Ovary (tissue), 3 donors: Measurements from ENCODE around the gene DYNC1LI2.

Source experiments
- EP300 ChIP-seq: sonication (generic); formaldehyde crosslinking; IDR thresholded peaks from one replicate; pipeline ENCODE4 v1.6.1; 2017; ENCODE audit warnings: antibody characterized with exemption
- POLR2A ChIP-seq: fragments of 450-650 bp; IDR thresholded peaks from one replicate; pipeline ENCODE4 v1.6.1; 2017; ENCODE audit warnings: antibody characterized with exemption, mild to moderate bottlenecking, moderate library complexity
- TF ChIP-seq, protein P1 (sequence below), 3 donors: fragments of 450-650 bp in 2 of 3; fragments of 200-600 bp in 1 of 3; IDR thresholded peaks; one replicate each; pipeline versions ENCODE4 v1.5.1 to v1.8.0; 2016 to 2022; ENCODE audit warnings: antibody characterized with exemption in 3 of 3, mild to moderate bottlenecking in 1 of 3
- donor health status: DM: no; HTN: no; CAD: no.

DNA sequence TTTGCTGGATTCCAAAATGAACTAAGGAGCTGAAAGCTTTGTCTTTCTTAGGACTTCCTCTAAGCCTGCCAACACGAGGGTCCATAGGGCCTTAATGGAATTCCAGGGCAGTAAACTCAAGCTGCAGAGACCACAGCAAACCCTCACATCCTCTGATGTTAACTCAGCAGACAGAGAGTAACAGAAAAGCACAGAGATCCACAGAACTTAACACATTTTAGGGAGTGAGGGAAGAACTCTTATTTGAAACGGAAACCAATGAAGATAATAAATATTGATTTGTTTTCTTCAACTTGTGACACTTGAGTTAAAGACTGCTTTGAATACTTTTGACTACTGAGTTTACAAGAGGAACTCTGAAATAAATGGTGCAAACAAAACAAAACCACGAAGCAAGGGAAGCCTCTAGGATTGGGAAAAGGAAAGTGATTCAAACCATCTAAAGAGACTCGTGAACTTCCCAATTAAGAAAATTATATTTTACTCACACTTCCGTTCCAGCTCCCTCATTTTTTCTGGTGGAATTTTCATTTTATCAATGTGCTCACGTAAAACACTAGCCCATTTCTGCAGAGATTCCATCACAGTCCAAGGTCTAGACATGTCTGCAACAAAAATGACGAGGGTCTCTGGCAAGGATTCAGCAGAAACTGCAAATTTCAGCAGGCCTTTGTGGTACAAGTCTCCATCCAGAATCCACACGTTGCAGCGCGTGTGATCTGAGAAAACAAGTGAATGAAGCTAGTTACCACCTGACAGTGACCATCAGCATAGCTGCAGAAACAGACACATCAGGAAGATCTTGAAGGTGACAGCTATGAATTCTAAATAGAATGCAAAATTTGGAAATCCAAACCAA lies 9.2 kb downstream of the DYNC1LI2 start:
- TF ChIP-seq POLR2A (no peak), EP300 (no peak)
- TF ChIP-seq, protein P1, sequence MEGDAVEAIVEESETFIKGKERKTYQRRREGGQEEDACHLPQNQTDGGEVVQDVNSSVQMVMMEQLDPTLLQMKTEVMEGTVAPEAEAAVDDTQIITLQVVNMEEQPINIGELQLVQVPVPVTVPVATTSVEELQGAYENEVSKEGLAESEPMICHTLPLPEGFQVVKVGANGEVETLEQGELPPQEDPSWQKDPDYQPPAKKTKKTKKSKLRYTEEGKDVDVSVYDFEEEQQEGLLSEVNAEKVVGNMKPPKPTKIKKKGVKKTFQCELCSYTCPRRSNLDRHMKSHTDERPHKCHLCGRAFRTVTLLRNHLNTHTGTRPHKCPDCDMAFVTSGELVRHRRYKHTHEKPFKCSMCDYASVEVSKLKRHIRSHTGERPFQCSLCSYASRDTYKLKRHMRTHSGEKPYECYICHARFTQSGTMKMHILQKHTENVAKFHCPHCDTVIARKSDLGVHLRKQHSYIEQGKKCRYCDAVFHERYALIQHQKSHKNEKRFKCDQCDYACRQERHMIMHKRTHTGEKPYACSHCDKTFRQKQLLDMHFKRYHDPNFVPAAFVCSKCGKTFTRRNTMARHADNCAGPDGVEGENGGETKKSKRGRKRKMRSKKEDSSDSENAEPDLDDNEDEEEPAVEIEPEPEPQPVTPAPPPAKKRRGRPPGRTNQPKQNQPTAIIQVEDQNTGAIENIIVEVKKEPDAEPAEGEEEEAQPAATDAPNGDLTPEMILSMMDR (IDR thresholded peaks at IDR 0.05) = no peak
